Uterus (tissue), 2 donors: ENCODE data around the gene MTFMT.

Experiments
- POLR2A ChIP-seq, 2 donors: fragments of 450-650 bp; IDR thresholded peaks; one replicate each; pipeline ENCODE4 v1.6.1; 2016; ENCODE audit warnings: antibody characterized with exemption in 2 of 2, mild to moderate bottlenecking in 1 of 2, moderate library complexity in 1 of 2
- TF ChIP-seq, protein P1 (sequence below), 4 experiments: fragments of 200-600 bp in 2 of 4; fragments of 450-650 bp in 2 of 4; sonication (generic) in 2 of 4; IDR thresholded peaks; one replicate each; pipeline ENCODE4 v1.5.1; 2016 to 2019; ENCODE audit warnings: antibody characterized with exemption in 4 of 4, mild to moderate bottlenecking in 2 of 4, moderate library complexity in 1 of 4

DNA sequence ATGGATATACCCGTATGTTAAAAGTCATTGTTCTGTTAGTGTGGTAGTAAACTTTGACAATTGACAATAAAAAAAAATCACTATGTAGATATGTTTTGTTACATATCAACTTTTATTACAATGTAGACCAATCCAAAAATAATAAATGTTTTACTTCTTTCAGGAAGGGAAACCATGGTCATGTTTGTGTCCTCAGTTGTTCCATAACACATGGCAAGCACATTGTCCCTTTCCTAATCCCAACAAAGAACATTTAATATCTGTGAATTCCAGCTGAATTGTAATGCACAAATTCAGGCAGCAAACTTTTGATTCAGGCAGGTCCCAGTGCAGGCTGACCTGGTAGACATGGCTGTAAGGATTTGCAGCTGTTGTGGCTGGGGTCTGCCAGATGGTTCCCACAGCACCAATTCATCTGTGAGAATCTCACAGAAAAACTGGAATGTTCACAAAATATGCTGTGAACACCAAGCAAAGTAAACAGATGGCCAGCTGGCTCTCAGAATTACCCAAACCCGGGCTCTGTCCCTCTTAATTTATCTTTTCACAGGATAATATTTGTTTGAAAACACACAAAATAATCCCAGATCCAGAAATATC, 37.8 kb downstream of the MTFMT start:
- TF ChIP-seq, protein P1, sequence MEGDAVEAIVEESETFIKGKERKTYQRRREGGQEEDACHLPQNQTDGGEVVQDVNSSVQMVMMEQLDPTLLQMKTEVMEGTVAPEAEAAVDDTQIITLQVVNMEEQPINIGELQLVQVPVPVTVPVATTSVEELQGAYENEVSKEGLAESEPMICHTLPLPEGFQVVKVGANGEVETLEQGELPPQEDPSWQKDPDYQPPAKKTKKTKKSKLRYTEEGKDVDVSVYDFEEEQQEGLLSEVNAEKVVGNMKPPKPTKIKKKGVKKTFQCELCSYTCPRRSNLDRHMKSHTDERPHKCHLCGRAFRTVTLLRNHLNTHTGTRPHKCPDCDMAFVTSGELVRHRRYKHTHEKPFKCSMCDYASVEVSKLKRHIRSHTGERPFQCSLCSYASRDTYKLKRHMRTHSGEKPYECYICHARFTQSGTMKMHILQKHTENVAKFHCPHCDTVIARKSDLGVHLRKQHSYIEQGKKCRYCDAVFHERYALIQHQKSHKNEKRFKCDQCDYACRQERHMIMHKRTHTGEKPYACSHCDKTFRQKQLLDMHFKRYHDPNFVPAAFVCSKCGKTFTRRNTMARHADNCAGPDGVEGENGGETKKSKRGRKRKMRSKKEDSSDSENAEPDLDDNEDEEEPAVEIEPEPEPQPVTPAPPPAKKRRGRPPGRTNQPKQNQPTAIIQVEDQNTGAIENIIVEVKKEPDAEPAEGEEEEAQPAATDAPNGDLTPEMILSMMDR (IDR thresholded peaks at IDR 0.05) = no peak
- TF ChIP-seq POLR2A (IDR thresholded peaks at IDR 0.05) = no peak
